ENCODE measurements around the gene TEKT5.

Gene TEKT5

DNA sequence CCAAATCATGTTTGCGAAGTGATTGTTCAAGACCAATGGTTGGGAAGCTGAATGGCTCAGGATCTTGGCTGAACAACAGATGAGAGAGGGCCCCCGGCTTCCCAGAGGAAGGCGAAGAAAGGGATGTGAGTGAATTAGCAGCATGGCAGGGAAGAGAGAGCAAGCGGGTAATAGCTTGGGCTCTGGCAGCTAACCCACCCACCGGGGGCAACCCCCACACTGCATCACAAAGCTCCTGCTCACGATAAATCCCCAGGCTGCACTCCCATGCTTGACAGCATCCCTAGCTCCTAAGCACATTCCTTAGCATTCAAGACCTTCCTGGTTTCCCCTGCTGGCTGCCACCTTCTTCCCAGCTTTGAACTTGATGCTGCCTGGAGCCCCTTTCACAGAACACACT lies 88.1 kb downstream of the TEKT5 start:
- no peak for DNase-seq

DNA sequence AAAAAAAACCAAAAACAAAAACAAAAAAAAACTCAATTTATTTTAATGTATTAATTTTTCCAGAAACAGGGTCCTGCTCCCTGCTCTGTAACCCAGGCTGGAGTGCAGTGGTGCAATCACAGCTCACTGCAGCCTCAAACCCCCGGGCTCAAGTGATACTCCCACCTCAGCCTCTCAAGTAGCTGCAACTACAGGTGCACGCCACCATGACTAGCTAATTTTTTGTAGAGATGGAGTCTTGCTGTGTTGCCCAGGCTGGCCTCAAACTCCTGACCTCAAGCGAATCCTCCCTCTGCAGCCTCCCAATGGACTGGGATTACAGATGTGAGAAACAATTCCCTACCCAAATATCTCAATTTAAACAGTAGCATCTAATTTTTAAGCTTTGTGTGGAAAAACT lies 89.1 kb downstream of the TEKT5 start:
- DNase-seq, result no peak

DNA sequence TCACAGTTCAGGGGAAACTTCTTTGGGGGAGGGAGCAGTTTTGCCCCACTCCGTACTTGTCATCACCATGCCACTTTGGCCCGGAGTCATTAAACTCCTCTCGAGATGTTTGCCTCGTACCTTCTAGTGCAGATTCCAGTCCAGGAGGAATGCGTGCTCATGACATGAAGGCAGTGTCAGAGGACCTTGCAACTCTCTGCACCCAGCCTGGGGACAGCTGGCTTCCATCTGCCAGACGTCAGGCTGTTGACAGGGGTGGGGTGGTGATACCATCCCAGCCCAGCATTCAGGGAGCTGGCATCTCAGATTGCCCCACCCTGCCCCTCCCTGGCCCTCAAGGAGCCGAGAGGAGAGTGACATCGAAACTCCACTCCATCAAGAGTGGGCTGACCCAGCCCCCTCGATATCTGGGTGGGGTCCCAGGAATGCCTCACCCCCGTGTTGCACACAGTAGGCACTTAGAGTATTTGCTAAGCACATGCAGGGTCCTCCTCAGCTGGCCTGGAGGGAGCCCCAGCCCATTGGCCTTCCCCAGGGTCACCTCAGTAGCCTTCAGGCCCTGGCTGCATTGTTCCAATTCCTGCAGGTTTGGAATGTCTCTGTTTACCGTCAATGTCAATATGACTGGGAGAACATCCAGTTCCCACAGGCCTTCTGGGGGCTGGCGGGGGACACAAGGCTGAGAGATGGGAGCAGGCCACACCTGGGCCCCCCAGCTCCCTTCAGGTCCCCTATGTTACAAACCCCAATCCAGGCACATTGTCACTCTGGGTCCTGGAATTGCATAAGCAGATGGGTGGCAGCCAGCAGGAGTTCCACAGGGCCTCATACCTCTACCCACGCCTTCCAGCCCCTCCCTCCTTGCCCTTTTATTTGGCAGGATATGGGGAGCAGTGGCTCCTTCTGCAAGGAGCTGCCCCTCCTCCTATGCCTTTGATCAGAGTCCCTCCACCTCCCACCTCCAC lies 93.0 kb downstream of the TEKT5 start:
- no peak for DNase-seq

DNA sequence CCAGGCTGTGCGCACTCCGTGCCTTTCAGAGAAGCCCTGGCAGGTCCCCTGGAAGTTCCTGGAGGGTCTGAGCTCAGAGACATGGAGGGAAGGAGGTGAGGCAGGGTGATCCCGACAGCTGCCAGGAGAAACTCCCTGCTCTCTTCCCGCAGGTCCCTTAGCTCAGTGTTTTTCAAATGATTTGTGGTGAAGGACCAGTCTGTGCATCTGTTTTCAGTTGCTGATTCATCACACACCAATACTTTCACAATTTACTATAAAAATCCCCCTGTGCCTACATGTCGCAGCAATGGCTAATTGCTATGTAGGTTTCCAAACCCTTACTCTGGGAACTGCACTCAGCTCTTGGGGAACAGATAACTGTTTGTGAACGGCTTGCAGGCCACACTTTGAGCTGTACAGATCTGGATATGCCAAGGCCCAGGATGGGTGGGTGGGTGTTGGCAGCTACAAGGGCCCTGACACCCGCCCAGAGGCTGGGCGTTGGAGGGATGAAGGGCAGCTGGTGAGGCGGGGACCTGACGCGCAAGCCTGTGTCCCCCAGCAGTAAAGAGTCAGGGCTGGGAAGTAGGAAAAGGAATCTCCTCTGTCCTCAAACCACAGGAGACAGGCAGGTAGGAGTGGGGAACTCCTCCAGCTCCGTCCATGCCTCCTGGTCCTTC lies 93.8 kb downstream of the TEKT5 start:
- DNase-seq, result no peak

DNA sequence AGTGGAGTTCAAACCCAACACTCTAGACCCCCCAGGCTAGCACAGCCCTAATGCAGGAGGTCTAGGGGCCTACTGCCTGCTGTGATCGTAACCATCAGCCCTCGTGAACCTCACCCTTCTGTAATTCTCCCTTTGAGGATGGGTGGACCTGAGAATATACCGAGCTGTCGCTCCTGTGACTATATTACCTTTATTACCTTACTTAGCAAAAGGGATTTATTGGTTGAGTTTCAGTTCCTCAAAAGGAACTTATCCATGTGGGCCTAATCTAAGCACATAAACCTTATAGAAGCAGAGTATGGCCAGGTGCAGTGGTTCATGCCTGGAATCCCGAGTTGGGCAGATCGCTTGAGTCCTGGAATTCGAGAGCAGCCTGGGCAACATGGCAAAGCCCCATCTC lies 95.1 kb downstream of the TEKT5 start:
- no peak for DNase-seq

DNA sequence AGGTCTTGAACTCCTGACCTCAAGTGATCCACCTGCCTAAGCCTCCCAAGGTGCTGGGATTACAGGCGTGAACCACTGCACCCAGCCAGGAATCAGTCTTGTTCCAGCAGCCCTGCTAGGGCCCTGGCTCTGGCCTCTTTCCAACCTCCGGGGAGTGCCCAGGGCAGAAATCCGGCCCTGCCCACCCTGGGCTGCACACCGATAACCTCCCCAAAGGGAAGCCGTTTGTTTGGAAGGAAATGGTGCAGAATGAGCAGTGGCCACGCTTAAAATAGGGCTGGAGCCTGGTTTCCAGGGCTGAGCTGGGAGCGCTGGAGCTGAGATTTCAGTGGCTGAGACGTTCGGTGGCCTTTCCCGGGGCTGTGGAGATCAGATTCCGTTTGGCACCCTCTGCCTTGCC lies 96.6 kb downstream of the TEKT5 start:
- DNase-seq, result no peak

DNA sequence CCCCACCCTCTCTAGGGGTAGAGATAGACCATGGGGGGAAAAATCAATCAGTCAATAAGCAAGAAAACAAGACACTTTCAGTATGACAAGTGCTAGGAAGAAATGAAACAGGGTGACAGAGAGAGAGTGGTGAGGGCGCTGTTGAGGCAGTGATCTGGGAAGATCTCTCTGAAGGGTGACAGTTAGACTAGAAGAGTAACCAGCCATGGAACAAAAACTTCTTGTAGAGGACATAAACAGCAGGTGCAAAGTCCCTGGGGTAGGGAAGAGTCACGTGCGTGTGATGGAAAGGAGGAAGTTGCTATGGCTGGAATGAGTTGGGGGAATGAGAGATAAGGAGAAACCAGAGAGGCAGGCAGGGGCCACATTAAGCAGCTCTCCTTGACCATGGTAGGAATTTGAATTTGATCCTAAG lies 97.5 kb downstream of the TEKT5 start:
- no peak for DNase-seq

DNA sequence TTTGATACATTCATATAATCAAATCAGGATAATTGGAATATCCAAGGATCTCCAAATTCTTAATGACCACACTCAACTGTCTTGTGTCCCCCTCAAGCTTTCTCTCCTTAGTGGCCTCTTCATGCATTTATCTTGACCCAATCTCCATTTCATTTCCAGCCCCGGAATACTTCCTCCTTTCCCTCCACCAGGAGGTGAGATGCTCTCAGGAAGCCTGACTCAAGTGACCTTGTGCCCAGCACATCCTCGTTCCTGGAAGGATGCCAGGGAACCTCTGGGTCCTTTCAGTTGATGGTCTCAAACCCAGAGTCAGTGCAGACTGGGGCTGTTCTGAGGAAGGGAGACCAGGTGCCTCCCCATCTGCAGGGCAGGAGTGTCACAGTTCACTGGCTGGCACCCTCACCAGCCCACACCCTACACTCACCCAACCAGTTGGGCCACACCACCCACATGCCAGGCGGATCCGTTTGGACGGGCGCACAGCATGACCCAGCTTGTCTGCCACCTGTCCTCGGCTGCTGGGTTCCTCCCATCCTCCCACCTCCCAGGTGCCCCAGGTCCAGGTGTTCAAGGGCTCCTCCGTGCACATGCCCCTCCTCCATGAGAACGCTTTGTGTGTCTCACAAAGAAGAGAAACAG lies 100.3 kb downstream of the TEKT5 start:
- peak; percentile 32 for DNase-seq

DNA sequence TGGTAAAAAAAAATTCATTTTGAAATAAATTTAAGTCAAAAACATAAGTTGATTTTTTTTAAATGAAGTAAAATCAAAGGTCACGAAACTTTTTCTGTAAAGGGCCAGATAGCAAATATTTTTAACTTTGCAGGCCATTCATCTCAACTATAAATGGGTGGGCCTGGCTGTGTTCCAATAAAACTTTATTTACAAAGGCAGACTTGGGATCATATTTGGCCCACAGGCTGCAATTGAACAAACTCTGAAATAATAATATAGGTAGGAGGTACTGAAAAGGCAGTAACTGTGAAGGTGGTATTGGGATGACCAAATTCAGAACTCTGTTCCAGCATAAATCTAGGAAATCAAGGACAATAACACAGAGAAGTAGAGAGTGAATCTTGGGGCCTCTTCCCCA lies 102.1 kb downstream of the TEKT5 start:
- DNase-seq, result no peak

DNA sequence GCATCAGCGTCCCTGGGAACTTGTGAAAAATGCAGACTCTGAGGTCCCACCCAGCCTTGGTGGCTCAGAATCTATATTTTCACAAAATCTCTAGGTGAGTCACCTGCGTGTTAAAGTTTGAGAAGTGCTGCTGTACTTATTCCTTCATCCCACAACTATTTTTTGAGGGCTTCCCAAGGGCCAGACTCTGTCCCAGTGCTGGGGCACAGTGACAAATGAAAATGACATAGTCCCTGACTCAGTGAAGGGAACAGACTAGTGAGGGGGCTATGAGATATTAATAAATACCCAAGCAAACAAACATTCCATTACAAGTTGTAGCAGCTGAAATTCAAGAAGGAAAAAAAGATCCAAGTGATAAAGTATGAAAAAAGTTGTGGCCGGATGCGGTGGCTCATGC lies 104.4 kb downstream of the TEKT5 start:
- no peak for DNase-seq

DNA sequence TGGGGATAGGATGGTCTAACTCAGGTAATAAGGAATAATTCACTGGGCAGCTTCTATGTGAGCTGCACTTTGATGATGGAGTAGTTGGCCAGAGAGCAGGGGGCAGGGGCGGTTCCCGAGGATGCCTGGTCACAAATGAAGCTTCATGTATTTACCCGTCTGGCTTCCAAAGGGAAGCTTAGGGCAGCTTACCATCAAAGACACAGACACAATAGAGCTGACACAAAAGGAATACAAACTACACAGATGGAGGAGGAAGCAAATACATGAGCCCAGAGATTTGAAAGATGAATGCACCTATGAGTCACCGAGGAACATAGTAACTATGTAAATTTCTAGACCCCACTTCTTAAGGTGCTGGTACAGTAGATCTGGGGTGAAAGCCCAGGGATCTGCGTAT lies 105.6 kb downstream of the TEKT5 start:
- DNase-seq, result no peak

DNA sequence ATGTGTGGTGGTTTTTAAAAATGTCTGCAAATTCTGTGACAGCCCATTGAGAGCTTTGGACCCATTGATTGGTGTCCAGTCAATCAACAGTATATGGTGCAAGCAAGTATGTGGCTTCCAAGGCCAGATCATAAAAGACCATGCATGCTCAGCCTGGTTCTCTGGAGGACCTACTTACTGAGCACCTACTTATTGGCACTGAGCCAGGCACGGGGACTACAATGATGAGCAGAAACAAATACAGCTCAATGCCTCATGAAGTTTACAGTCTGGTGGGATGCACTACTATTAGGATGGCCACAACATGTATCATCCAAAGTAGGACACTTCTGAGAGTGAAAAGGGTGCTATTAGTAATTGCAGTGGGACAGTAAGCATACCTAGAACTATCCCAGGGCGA lies 107.1 kb downstream of the TEKT5 start:
- DNase-seq, result no peak

DNA sequence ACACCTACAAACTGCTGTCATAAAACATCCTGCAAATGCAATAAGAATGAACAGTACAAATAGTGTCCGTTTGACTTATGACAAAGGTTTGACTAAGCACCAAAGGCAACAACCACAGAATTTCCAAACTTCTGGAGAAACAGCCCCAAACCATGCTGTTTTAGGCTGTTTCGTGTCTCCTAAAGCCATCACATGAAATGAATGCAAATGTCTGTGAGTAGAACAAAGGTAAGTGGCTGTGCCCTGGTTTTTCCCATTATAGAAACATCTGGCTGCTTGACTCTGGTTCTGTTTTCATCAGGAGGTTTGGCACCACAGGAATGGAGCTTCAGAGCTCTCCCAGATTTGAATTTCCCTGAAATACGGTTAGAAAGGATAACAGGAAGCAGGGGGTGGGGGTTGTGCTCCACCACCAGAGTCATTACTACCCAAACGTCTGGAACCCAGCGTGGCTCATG lies 109.7 kb downstream of the TEKT5 start:
- DNase-seq, result peak; percentile 49

DNA sequence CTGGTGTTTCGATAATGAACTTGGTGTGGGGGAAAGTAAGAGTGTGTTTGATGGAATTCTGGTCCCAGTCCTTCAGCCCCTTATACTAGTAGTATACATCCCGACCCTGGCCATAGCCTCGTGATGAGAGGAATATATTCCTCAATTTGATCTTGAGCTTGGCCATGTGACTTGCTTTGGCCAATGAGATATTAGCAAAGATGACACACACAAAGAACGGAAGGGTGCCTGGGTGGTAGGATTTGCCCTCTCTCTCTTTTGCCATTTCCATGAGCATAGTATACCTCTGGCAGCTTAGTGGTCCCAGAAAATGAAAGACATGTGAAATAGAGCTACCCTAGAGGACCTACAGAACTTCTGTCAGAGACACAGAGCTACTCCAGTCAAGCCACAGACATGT lies 111.5 kb downstream of the TEKT5 start:
- DNase-seq, result no peak

DNA sequence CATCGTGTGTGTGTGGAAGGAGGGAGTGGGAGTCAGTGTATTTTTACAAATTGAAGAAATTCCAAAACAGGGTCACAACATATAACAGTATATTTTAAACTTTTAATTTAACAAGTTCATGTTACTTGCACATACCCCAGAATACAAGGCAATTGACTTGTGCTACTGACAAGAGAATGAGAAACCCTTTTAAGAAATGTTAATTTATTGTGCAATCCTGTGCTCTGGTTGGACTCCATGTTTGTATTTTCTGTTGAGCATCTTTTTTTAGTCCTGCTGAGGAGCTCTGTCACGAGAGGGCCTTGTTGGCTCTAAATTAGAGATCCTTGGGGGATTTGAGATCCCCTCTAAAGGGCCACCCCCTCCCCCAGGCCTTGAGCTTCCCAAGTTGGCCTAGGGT lies 113.2 kb downstream of the TEKT5 start:
- no peak for DNase-seq

DNA sequence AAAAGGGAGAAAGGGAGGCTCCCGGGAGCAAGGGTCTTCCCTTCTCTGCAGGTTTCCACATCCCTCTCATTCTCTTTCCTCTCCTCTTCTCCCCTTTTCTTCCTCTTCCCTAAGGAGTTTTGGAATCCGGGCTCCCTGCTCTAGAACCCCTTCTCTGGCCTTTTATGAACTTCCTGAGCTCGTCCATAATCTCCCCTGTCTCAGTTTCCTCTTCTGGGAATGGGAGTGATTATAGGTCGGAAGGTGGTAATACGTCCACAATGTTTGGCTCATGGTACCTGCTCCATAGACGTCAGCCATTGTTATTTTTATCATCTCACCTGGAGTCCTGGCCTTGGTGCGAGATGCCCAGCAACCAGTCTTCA lies 113.9 kb downstream of the TEKT5 start:
- DNase-seq, result no peak

DNA sequence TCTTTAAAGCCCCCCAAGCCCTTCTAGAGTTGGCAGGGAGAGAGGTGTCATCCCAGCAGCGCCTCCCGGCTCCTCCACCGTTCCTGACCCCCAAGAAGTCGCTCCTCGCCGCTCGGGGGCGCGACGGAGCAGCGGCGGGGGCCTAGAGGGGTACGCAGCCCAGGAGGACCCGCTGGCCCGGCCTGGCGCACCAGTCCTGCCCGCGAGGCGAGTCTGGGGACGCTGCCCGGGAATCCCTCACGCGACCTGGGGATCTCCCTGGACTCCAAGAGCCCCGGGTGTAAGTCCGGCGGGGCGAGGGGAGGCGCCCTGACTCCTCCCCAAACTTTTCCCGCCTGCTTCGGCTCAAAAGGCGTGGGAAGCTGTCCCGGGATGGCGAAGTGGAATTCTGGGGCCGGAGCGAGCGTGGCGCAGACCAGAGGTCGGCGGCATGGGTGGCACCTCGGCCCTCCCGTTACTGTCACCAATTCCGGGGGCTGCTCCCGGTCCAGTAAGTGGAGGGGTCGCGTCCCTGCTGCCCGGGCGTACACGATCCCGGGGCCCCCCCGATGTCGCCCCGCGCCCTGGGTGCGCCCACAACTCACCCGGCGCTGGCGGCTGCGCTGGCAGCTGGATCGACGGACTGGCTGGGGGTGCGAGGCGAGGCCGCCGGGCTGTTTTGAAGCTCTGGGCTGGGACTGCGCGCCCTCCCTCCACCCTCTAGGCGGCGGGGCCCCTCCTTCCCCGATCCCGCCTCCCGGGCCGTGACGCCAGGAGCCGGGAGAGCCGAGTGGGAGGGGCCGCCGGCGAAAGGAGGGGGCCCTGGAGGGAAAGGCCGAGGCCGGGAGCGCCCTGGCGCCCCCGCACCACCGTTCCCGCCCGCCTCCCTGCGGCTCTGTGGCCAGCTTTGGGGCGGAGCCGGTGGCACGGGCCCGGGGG lies 114.5 kb downstream of the TEKT5 start, which contains the start of gene EMP2:
EMP2 (minus strand) TSS at position 634 of the 918 bp plus-strand sequence. CDS start 32,981 bp downstream, outside the sequence.
- peak; percentile 89 for DNase-seq

DNA sequence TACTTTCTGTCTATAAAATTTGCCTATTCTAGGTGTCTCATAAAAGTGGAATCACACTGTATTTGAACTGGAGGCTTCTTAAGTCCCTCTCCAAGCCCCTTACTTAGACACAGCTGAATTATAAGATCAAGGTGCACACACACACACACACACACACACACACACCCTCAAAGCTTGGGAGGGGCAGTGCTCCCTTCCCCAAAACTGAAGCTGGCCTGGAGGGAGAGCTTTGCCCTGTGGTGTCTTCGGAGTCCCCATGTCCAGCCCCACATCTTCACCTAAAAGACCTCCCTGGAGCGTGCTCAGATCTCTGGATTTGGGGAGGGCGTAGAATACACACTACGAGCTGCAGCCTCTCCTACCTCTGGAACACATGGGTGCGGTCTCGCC lies 115.2 kb downstream of the TEKT5 start:
- DNase-seq, result no peak

DNA sequence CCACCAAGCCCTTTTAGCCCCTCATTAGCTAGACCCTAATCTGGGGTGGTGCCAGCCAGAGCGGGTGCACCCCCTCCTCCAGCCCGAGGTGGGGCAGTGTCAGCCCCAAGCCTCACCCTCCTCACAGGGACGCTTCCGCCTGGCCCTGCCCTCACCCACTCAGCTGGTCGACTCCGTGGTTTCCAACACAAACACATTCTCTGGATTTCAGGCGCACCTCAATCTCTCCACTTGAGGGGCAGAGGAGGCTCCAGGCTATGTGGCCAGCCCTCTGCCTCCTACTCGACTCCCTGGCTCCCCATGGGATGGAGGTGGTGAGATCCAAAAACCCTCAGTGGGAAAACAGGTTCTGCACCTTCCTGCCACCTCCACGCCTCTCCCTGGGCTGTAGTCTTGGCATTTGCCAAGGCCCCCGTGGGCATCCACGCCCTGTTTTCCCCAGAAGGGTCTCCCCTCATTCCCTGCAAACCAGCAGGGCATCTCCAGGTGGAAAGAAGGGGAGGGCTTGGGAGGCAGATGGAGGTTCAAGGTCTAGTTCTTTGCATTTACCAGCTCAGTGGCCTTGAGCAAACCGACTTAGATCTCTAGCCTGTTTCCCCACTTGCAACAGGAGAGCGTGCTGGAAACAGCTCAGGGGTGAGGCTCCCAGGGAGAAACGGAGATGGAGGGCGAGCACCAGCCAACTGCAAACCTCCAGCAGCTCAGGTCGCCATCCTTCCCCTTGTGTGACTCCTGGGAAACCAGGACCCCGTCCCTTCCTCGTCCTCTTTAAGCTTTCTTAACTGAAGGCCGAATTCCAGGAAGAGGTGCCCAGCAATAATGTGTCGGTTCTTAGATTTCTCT lies 116.0 kb downstream of the TEKT5 start:
- no peak for DNase-seq
